ENCODE results near the gene NLN.

DNA sequence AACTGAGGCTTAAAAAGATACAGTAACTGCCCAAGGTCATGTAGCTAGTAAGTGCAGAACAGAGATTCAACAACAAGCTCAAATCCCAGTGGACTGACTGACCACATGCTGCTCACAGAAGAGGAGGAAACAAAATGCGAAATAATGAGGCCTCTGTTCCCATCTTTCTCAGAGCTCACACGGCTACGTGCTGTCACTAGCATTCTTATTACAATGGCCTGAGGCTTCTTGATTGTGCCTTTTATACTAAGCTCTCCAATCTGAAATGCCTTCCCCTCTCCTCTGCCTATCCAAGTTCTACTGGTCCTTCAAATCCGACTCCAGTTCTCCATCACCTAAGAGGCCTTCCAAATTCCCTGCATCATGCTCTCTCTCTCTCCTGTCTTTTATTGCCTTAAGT is 26.1 kb upstream of the NLN start:
- TF ChIP-seq EP300 (IDR thresholded peaks at IDR 0.05; ENCODE audit: low read depth in 2 of 2, low read length in 2 of 2) (no peak), EP300 (CRISPR knock-in tag; IDR thresholded peaks at IDR 0.05; ENCODE audit: borderline replicate concordance) (no peak), MTA1 (CRISPR knock-in tag; IDR thresholded peaks at IDR 0.05; ENCODE audit: borderline replicate concordance) (no peak)

All from HepG2 (cell line).